GM19452 (cell line): ENCODE results near the gene TREH.

Experiments
- ATAC-seq: cut with Tn5 transposase; IDR thresholded peaks from one replicate; pipeline ENCODE4 v1.9.1; 2021; ENCODE audit not compliant: unreplicated experiment

The TREH gene

DNA sequence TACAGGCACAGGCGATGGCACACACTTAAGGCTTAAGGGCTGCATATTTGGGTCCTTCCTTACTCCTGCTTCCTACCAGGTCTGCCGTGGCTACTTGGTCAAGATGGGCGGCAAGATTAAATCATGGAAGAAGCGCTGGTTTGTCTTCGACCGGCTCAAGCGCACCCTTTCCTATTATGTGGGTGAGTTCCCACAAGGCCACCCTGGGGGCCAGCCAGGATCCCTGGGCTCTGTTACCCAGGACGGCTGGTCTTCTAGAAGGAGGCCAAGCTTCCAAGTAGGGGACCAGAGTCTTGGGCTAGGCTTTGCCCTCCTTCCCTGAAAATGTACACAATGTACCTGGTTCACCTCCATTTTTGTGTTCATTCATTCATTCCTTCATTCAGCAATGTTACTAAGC, 29.1 kb downstream of the TREH start:
- ATAC-seq = no peak

DNA sequence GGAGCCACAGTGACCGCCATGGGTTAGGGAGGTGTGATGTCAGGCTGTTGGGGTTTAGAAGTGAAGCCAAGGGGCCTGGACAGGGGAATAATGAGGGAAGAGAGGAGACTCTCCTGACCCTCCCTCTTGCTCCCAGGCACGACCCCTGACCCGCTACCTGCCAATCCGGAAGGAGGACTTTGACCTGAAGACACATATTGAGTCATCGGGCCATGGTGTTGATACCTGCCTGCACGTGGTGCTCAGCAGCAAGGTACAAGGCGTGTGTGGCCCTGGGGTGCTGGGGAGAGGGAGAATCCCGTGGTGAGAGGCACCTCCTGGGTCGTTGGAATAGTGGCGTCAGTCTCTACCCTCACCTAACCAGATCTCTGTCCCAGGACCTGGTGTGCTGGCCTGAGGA, 29.5 kb downstream of the TREH start:
- no peak for ATAC-seq

DNA sequence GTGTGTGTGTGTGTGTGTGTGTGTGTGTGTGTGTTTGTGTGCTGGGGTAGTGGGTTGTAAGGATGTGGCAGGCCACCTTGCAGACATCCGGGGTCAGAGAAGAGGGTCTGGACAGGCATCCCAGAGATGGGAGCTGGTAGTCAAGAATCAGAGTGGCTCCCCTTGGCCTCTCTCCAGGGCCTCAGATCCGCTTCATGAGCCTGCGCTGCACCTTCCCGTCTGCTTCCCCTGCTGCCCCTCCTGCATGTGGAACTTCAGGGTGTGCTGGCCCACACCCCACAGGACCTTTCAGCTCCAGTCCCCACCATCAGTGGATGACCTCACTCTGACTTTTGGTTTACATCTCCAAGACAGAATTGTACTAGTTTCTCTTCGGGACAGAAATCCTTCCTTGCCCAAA, 31.2 kb downstream of the TREH start:
- no peak for ATAC-seq

DNA sequence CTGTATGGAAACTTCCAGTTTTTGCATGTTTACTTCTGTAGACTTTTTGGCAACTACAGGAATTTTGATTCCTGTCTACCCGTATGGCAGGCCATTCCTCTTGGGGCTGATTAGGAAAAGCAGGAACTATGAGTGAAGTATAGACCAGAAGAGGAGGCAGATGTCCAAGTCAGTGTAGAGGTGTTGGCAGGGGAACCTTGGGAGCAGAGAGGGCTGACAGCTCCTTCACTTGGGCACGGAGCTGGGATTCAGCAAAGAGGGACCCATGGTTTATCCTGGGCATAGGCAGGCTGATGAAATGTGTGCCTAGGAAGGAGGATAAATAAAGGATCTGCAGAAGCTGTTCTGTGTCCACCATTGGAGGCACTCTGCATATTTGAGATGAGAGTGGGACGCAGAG, 33.1 kb downstream of the TREH start:
- ATAC-seq = no peak

DNA sequence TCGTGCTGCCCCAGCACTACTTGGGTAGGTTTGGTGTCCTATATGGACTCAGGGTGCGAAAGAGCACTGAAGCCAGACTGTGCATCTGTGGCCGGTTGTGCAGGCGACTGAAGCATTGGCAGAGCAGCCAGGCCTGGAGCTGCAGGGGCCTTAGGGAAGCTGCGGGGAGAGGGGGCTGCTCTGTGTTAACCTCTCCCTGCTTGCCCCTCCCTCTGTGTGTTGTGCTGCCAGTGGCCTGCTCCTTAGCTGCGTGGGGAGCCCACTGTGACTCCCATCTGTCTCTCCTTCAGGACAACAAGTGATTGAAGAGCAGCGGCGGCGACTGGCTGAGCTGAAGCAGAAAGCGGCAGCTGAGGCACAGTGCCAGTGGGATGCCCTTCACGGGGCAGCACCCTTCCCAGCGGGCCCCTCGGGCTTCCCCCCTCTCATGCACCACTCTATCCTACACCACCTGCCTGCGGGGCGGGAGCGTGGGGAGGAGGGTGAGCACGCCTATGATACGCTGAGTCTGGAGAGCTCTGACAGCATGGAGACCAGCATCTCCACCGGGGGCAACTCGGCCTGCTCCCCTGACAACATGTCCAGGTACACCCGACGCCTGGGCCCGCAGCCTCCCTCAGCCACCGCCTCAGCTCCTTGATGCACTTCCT, 34.3 kb downstream of the TREH start:
- no peak for ATAC-seq

DNA sequence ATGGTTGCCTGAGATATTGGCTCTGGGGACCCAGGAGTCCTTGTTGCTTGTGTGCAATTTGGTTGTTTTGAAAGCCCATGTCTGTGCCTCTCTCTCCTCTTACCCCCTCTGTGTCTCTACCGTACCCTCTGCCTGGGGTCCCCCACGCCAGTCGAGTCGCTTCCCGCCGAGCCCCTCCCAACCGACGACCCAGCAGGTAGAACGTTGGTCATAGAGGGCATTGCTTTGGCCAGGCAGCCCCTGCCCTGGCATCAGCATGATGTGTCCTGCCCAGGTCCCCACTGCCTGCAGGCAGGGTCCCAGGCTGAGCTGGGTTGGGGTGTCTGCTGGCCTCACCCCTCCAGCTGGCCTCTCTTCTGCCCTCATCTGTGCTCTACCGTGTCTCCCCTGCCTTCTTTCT, 35.0 kb downstream of the TREH start:
- ATAC-seq = no peak

DNA sequence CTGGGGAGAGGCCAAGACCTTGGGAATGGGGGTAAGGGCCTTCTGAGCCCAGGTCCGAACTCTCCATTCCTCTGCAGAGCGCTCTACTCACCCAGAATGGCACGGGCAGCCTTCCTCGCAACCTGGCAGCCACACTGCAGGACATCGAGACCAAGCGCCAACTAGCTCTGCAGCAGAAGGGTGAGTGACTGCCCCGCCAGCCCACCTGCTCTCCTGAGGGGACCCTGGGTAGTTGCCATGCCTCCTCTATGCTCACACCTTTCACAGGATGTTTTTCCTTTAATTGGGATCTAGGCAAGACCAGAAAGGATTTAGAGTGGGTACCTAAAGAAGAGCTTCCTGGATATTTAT, 35.5 kb downstream of the TREH start:
- ATAC-seq = no peak

DNA sequence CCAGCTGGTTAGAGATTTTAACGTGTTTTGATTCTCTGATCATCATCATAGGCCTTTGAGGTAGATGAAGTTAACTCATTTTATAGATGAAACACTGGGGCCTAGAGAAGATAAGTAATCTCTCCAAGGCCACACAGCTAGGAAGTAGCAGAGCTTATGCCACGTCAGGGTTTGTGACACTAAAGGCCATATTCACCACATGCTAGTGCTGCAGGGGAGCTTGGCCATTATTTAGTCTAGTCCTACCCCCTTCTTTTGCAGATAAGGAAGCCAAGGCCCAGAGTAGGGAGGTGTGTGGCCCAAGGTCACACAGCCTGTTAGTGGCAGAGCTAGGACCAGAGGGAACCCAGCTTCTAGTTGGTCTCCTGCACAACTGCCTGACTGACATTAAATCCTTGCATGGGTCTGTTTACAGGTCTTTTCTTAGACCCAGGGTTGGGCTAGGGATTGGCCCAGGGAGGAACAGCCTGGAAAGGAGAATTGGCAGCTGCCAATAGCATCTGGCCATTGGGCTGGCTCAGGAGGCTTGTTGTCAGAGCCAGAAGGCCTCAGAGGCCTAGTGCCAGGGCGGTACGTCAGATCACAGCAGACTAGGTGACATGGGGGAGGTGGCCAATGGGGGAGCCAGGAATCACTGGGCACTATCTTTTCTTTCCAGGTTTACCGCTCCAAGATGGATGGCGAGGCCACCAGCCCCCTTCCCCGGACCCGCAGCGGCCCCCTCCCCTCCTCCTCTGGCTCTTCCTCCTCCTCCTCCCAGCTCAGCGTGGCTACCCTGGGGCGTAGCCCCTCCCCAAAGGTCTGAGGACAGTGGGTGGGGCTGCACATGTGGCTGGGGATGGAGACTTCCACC, 36.1 kb downstream of the TREH start:
- ATAC-seq = no peak

DNA sequence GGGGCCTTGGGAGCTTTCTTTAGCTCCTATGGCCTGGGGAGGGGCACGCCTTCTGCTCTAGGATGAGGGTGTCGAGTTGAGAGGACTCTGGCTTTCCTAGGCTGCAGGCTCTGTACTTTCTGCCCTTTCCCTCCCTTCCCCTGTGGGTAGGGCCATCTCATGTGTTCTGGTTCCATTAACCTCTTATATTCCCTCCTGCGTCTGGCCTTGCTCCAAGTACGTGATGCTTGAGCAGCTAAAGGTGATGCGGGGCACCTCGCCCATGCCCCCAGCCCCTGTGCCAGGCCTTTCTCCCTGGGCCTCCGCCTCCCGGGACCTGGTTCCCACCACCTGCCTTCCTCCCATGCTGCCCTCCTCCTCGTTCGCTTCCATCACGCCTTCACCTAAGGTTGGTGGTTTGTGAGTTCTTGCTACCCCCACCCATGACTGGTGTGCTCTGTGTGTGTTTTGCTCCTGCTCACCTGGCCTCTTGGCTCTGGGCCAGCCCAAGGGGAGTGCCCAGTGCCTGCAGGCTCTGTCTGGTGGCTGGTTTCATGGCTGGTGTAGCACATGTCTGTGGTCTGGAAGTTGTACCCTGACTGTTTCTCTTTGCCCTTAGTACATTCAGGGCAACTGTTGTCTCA, 37.9 kb downstream of the TREH start:
- ATAC-seq = no peak

DNA sequence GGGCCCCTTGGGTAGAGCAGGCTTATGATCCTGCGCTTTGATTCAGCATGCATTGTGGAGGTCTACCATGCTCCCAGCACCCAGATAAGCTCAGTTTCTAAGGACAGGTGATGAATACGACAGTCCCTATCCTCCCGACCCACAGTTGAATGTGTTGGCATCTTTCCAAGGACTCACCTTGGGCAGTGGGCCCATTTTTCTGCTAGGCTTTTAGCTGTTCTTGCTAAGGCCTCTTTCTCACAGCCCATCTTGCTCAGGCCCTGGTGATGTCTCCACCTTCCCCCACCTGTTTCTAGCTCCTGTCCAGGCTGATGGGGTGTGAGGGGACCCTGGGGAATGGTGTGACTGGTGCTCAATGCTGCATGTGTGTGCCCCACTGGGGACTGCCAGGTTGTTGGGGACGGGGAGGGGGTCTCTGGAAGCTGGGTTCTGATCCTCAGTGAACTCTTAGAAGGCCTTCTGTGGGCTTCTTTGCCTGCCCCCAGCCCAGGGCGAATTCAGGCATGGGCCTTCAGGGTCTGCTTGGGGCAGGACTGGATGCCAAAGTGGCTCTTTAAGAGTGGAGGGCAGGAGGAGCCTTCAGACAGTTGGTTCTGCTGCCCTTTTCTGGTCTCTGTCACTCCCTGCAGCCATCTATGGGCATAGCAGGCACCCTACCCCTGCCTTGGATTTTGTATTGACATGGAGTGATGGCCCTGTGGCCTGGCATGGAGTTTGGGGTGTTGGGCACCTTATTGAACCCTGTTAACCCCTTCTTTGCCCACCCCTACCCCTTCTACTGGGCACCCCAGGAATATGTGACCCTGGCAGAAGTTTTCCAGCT, 38.9 kb downstream of the TREH start:
- ATAC-seq = no peak

DNA sequence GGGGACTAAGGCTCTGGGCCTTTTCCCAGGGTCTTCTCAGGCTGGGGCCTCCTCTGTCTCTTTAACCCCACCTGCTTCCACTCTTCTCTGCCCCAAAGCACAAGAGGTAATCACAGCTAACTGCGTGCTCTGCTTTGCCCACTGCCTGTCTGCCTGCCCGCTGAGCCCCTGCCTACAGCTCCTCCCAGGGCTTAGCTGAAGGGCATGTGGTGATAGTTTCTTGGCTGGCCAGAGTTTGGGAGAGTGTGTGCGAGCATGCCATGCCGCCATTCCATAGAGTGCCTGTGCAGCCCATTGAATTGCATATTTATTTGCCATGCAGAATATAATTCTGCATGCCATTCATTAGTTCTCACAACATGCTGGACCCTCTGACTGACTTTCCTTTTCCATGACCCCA, 39.6 kb downstream of the TREH start:
- no peak for ATAC-seq

DNA sequence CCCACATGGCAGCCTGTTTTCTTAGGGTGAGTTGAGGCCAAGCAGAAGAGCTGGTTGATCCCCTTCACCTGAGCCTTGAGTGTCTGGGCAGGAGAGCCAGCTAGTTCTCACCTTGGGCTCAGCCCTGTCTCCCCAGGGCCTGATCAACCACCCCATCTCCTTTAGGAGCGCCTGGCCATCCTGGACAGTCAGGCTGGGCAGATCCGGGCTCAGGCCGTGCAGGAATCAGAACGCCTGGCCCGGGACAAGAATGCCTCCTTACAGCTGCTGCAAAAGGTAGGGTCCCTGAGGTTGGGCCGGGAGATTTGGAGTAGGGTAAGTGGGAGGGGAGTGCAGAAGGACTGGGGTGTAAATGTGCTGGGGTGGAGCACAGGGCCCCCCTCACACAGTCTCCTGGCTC, 40.7 kb downstream of the TREH start:
- no peak for ATAC-seq

DNA sequence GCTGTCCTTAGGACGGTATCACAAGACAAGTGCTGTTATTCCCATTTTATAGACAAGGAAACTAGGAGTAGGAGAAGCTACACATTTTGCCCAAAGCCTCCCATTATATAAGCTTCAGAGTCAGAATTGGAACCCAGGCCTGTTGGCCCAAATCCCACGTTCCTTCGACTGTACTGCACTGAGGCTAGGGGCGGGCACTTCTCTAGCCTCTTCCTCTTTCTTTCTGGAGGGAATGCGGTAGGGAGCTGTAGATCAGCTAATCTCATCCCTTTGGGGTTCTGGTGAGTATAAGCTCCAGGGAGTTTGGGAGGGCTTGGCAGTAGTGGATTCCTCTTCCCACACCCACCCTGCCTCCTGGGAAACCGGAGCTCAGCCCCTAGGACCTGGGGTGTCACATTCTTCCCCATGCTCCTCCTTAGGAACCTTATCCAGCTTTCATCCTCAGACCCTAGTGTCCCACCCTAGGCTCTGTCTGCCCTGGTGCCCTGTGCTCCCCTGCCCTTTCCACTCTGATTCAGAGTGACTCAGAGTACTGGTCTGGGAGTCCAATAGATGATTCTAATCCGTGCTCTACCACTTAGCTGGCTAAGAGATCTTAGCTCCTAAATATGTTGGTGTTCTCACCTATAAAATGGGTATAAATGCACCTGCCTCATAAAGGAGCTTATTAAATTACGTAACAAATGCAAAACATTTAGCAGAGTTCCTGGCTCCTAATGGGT, 42.7 kb downstream of the TREH start:
- ATAC-seq = no peak

DNA sequence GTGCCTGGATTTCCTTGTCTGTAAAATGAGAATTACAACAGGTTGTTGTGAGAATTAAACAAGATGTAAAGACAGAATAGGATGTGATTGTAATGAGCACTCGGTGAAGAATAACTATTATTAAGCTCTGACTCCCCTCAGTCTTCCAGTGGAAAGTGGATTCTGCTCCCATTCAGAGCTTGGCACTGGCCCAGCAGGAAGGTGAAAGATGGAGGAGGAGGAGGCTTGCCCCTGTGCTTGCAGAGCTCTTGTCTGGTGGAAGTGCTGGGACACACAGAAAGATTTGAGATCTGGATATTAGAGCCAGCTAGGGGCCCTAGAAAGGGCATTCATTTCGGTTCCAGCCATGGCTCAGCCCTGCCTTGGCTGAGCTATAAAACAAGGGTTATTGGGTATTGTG, 43.8 kb downstream of the TREH start:
- no peak for ATAC-seq

DNA sequence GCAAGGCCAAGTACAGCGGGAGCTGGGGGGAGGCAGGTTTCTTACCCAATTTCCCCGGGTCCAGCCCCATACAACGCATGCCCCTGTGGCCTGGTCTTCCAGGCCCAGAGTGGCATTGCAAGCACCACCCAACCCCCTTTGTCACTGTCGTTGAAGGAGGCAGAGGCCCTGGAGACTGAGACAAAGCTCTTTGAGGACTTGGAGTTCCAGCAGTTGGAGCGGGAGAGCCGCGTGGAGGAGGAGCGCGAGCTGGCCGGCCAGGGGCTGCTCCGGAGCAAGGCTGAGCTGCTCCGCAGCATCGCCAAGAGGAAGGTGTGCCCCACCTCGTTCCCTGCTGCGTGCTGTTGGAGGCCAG, 44.2 kb downstream of the TREH start:
- ATAC-seq = no peak

DNA sequence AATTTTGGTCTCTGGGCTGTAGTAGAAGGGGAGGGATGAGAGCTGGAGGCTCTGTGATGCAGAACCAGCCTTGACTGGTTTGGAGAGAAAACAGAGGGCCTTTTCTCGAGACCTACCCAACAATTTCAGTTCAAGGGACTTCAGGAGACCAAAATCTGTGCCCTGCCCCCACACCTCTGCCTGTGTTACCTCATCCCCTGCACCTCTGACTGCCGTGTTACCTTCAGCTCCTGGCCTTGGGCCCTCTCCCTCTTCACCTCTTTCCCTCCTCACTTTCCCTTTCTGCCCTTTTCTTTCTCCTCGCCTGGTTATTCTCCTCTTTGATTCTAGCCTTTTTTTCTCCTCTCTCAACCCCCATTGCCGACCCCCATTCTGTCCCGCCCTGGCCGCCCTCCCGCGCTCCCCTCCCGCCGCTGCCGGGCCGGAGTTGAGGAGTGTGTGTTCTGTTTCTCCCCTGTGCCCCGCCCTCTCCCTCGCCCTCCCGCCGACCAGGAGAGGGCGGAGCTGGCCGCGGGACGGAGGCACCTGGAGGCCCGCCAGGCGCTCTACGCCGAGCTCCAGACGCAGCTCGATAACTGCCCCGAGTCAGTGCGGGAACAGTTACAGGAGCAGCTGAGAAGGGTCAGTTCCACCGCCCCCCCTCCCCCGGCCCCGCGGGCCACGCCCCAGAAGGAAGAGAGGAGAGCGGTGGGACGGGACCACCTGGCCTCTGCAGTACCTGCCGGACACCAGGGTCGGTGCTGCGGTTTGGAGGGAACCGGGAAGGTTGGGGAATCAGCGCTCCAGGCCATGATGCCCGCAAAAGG, 44.8 kb downstream of the TREH start:
- ATAC-seq = no peak

DNA sequence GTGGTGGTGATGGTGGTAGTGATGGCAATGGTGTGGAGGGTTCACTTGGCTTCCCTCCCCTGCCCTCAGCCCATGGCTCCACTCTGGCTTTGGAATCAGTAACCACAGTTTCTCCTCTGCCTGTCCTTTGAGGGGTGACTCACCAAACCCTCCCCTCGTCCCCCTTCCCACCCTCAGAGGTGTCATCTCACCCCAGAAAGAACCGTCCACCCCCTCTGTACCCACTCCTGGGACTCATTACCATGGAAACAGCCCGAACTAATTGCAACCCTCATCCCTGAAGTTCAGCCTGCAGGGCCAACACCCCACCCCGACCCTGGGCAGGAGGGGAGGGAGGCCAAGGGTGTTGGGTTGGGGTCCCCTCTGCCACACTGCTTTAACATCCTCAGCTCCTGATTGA, 45.5 kb downstream of the TREH start:
- no peak for ATAC-seq

DNA sequence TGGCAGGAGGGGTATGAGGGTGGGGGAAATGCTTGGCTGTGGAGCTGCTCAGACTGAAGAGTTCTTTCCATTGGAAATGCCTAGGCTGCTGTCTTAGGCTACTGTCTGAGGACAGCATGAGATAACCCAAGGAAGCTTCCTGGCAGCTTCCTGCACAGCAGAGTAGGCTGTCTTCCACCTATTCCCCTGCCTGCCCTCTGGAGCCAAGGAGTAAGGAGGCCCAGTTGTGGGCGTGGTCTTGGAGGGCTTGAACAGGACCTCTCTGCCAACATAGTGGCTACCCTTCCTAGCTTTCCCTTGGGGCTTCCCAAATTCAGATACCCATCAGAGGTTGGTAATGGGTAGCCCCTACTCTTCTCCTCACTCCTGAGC, 46.1 kb downstream of the TREH start:
- ATAC-seq = no peak

DNA sequence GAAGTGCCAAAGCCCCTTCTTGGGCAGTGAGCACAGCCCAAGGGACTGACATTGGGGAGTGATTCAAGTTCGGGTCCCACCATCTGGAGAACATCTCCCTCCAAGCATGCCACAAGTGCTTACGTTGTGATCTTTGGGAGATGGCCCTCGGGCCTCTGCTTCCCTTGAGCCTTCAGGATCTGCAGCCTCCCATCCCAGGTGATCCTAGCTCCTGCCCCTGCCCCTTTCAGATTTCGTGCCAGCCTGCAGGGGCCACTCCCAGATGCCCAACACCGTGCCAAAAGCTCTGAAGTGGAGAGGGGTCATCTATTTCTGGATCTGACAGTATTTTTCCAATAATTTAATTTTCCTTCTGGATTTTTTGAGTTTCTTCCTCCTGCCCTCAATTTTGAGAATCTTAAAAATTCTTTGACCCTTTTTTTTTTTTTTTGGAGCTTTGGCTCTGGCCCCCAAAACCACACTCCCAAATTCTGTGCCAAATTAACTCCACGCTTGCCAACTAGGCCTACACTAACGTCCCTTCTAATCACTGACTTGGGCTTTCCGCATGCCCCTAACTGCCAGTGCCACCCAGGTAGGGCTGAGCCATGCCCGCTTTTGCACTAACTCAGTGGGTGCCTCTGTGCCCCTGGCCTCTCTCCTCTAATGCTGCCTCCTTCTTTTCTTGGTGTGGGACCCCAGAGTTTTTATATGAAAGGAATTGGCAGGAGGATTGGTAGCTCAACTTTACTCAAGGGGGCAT, 46.7 kb downstream of the TREH start:
- no peak for ATAC-seq
